DMS153 (cell line): Measurements from ENCODE around the gene ZNF511.

Experiments
- DNase-seq: peaks from one replicate; lab custom pipeline; 2025; lab: John Stamatoyannopoulos, UW

ZNF511 gene

DNA sequence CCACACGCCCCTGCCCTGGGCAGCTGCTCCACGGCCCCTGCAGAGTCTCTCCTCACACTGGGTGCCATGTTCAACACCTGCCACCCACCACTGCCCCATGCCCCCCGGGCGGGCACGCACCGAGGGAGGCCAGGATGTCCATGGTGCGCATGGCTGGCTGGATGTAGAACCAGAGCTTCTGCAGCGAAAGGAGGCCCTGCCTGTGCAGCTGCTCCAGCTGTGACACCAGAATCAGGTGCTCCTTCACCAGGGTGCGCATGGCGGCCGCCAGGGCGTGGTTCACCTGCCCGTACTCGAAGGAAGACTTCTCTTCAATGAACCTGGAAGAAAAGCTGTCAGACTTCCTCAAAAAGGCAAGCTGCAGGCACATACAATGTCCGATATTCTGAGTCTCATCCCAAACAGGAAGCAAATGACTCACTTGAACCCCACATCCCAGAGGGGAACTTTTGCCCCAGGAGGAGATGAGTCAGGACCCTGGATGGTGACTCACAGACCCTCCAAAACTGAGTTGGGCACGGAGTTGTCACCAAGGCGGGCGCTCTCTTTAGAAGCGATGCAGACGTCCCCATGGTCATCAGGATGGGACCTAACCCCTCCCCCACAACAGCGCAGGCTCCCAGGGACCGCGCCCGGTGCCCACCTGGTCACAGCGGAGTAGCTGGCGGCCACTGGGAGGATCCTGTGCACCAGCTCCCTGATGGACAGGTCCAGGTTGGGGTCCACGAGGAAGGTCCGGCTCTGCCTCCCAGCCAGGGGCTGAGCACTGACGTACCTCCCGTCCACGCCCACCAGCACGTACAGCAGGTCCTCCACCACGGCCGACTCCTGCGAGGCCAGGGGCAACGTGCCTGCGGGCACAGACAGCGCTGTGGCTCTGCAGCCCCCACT lies 15.6 kb upstream of the ZNF511 start:
- DNase-seq: no peak

GRCh38 chr10:133293810-133294119 lies 14.9 kb upstream of the ZNF511 start:
- no peak for DNase-seq

DNA sequence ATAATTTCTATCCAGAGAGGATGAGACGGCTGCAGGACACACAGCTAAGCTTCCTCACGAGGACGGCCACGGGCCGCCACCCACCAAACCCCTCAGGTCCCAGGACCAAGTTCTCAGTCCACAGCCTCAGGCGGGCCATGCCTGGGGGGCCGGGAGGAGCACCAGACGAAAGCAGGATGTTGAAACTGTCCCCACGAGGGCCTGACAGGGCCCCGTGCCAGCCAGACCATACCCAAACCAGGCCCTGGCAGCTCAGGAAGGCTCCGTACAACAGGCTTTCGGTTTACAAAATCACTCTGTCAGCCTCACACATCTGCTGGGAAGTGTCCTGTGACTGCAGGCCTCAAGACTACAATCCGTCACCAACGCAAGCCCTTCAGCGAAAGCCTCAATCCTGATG lies 14.5 kb upstream of the ZNF511 start:
- no peak for DNase-seq

DNA sequence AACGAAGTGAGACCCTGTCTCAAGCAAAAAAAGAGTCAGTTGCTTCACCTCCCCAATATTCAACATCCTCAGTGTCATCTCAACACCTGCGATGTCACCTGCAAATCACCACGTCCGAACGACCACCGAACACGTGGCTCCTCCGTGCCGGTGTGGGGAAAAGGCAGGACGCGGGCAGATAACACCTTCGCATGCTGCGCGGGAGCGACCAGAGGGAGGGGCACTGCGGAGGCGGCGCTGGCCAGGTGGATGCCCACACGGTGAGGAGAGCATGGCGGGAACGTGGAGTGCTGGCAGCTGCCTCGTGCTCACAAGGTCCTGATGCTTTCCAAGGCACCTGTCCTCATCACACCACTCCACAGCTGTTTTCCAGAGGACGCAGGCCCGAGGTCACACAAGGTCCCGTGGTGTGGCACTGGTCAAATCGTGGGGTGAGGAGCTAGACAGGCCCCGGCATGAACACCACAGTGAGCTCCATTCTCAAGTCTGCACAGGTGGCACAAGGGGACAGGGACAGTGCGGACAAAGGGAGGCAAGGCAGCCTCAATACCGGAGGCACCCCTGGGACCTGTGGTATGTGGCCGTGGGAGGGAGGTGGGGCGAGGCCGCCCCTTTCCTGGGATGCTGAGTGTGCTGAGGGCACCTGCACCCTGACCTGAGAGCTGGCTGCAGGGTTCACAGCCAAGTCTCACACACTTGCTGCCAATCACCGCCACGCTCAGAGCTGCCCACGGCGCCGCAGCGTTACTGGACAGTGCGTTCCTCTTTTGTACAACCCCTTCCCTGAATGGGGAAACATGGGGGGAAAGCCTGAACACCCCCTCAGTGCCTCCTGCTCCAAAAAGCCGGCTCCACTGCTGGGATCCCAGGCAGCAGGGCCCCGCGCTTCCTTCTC lies 13.0 kb upstream of the ZNF511 start:
- DNase-seq: no peak

GRCh38 chr10:133297504-133297903 lies 11.2 kb upstream of the ZNF511 start:
- DNase-seq: no peak

DNA sequence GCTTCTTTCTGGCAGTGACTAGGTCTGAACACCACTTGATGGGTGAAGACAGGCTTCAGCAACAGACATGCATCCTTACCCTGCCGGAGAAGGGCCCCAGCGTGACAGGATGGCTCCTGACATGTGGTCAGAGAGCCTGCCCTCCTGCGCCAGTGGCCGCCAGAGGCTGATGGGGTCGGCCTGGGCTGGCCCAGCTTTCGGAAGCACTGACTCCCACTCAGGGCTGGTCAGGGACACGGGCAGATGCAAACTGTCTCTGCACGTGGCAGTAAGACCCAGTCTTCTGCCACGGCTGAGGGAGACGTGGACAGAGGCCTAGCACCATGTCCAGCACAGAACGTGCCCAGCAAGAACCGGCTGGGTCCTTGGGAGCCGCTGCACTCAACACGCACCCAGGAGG lies 10.2 kb upstream of the ZNF511 start:
- DNase-seq: no peak

GRCh38 chr10:133299224-133299623 lies 9.5 kb upstream of the ZNF511 start:
- no peak for DNase-seq

DNA sequence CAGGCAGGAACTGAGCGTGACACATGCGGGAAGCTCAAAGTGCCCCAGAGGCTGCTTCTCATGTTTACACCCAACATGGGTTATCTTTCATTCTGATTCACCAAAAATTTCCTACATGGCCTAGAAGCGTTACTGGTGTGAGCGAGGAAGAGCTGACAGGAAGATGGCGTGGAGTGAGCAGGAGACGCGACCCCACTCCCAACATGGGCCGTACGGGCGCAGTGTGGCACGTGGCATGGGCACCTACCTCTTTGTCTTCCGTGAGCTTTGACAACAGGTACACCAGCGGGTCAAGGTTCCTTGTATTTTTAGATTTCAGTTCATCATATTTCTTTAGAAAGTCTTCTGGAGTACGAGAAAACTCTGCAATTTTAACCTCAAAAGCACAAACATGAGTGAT lies 9.0 kb upstream of the ZNF511 start:
- no peak for DNase-seq

DNA sequence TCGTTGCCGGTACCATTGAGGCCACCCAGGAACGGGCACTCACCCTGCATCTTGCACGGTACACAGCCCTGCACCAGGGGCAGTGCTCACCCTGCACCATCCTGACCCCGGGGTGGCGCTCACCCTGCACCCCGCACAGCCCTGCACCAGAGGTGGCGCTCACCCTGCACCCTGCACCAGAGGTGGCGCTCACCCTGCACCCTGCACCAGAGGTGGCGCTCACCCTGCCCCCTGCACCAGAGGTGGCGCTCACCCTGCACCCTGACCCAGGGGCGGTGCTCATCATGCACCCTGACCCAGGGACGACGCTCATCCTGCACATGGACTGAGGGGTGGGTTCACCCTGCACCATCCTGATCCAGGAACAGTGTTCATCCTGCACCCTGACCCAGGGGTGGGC lies 6.5 kb upstream of the ZNF511 start:
- DNase-seq: no peak

- no peak for DNase-seq
These were observed 5.5 kb upstream of the ZNF511 start for GRCh38 chr10:133303206-133303605.

DNA sequence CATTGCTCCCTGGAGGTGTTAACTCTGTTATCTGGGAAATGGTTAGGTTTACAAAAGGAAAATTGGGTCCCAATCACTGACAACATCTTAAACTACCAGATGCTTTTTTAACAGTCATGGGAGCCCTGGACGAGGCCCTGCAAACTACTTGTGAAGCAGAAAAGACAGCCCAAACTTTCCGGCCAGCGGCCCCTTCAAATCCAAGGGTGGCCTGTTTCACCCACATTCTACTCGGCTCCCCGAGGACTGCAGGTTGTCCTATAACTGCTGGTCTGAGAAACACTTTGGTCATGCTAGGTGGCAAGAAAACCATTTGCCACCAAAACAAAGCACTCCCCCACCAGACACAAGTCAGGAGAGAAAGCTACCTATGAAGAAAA lies 2.6 kb upstream of the ZNF511 start:
- DNase-seq: no peak

- DNase-seq: no peak
These were observed 1.8 kb upstream of the ZNF511 start for GRCh38 chr10:133306941-133307379.

DNA sequence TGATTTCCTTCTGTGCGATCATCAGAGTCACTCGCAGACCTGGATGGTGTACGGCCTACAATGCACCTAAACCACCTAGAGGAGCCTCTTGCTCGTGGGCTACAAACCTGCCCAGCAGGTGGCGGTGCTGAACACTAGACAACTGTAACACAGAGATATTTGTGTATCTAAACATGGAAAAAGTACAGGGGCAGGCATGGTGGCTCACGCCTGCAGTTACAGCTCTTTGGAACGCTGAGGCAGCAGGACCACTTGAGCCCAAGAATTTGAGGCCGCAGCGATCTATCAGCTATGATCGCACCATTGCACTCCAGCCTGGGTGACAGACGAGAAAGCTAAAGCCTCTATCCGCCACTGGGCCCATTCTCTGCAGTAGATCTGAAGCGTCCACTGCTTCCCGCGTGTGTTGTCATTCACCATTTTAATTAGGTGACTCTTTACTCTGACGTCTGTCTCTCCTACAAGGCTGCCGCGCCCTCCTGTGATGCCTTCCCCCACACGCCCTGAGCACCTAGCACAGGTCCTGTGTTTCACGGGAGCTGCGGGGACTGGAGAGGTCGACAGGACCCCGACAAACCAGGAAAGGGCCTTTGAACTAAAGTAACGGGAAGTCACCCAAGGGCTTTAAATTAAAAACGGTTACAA lies 816 bp upstream of the ZNF511 start:
- DNase-seq: peak; percentile 71

- peak; percentile 86 for DNase-seq
These were observed 496 bp downstream of the ZNF511 start for GRCh38 chr10:133309100-133309719.

GRCh38 chr10:133309720-133310398 lies 1.1 kb downstream of the ZNF511 start:
- DNase-seq: peak; percentile 69

DNA sequence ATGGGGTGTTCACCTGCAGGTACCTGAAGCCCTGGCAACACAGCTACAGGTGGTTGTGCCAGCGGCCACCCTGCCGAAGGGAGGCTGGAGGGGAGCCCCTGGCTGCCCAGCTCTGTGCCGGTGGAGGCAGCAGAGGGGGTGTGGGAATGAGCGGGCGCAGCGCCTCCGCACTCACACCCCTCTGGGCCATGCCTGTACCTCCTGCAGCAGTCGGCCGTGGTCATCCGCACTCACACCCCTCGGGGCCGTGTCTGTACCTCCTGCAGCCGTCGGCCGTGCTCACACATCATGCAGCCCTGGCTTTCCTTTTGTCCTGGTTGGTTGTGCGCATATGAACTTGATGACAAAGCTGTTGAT lies 1.7 kb downstream of the ZNF511 start:
- no peak for DNase-seq

DNA sequence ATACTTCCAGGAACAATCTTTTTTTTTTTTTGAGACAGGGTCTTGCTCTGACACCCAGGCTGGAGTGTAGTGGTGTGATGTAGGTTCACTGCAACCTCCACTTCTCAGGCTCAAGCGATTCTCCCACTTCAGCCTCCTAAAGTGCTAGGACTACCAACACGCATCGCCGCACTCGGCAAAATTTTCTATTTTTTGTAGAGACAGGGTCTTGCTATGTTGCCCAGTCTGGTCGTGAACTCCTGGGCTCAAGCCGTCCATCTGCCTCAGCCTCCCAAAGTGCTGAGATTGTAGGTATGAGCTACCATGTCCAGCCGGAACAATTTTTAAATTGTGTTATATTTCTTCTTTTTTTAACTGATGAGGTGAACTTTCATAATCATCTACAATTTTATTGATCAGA lies 2.1 kb downstream of the ZNF511 start:
- no peak for DNase-seq

DNA sequence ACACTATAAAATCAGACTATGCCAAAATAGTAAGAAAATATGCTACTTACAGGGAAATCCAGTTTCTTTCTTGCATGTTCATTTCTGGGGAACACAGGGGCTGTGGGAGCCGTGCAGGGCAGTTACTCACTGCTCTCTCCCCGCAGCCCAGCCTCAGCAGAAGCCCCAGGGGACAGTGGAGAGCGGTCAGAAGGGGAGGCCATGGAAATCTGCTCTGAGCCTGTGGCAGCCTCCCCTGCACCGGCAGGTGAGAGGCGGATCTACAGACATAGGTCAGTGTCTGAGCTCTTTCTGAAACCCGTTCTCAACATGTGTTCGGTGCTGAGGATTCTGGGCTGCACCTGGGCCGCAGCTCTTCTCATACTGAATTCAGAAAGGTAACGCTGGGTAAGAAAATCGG lies 2.9 kb downstream of the ZNF511 start:
- no peak for DNase-seq

DNA sequence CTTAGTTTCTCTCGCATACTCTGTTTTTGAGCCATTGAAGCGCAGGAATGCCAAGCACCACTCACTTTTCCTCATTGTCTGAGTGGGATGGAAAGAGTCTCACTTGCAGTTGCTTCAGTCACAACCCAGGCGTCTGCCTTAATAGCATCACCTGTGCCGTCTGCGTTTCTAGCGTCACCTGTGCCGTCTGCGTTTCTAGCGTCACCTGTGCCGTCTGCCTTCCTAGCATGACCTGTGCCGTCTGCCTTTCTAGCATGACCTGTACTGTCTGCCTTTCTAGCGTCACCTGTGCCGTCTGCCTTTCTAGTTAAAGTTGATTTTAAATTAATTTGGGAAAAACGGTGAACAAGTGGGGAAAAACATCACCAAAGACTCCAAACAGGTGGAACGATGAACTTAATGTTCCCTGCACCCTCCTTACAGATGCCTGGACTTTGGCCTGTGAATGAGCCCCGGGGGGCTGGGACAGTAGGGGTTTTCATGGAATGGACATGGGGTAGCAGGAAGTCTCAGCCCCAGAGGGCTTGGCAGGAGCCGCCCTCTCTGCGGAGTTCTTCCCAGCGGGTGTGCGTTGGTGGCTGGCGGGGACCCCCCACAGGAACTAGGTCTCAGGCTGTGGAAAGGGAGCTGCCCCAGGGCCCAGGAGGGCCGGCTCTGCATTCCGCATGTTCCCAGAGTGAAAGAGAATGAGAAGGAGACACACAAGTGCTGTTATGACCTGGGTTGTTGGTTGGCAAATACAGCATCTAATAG lies 3.5 kb downstream of the ZNF511 start:
- no peak for DNase-seq

DNA sequence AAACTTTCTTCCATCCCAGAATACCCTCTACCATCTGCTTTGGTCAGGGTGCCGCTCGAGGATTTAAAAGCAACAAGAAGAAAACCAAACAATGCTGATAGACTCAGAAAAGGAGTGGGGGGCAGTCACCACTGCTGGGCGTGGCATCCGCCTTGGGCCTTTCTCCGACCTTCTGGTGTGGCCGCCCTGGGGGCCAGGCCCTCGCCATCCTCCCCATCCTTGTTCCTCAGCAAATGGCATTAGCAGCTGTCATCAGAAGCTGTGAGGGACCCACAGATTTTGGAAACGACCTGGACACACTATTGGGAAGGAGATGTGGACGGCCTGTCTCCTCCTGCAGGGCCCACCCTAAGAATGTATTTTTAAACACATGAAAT lies 4.0 kb downstream of the ZNF511 start:
- no peak for DNase-seq

DNA sequence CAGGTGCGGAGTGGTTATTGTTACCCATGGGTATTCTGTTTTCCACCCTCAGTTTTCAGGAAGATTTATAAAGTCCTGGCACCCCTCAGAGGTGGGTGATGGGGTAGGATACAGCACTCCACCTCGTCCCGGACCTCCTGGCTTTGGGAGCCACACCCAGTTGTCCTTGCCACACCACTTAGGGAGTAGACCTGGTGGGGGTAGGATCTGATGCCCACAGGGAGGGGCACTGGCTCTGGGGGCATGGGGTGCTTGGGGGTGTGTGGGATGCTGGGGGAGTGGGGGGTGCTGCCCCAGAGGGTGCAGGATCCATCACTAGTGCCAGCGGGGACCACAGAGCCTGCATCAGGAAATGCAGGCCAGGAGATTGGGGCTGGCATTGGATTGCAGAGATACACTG lies 4.5 kb downstream of the ZNF511 start:
- no peak for DNase-seq
